IPS-20b (cell line): ENCODE data around the gene SLFN12L.
"Not testable (repeated sequence)": the region's sequence is repeated elsewhere in the genome, so short reads cannot be mapped to it uniquely, and the experiment has no call there.

Experiments
- H3K27ac ChIP-seq: one replicate; pipeline ENCODE4 v1.5.1; 2013; ENCODE audit warnings: low read length
- H3K27me3 ChIP-seq: 2 replicates; pipeline ENCODE4 v1.6.1; 2013; ENCODE audit warnings: mild to moderate bottlenecking, low read length, inconsistent platforms; ENCODE audit not compliant: insufficient read depth
- H3K36me3 ChIP-seq: 2 replicates; pipeline ENCODE4 v1.6.1; 2013; ENCODE audit warnings: low read depth, mild to moderate bottlenecking, inconsistent platforms, low read length, moderate library complexity; ENCODE audit not compliant: insufficient read depth
- H3K4me1 ChIP-seq: 2 replicates; pipeline ENCODE4 v1.6.1; 2013; ENCODE audit warnings: mild to moderate bottlenecking, control low read depth, inconsistent platforms, low read length, moderate library complexity; ENCODE audit not compliant: insufficient read depth
- H3K4me3 ChIP-seq: 2 replicates; pipeline ENCODE4 v1.5.1; 2013; ENCODE audit warnings: mild to moderate bottlenecking, low read length, inconsistent platforms
- H3K9ac ChIP-seq: 2 replicates; pipeline ENCODE4 v1.6.1; 2013; ENCODE audit warnings: low read depth, mild to moderate bottlenecking, inconsistent platforms, low read length, moderate library complexity
- H3K9me3 ChIP-seq: 2 replicates; pipeline ENCODE4 v1.6.1; 2013; ENCODE audit warnings: mild to moderate bottlenecking, low read depth, low read length, inconsistent platforms; ENCODE audit not compliant: insufficient read depth

SLFN12L gene

GRCh38 chr17:35541434-35541833 lies 4.0 kb upstream of the SLFN12L start:
- H3K36me3 ChIP-seq, result no peaks in the 10 kb centered on the region
- no peaks in the 10 kb centered on the region for H3K9me3 ChIP-seq
- no peak overlapping the region for H3K4me3 ChIP-seq
- no peaks in the 10 kb centered on the region for H3K4me1 ChIP-seq
- H3K9ac ChIP-seq, result no peak overlapping the region
- no peaks in the 10 kb centered on the region for H3K27me3 ChIP-seq
- H3K27ac ChIP-seq, result no peak overlapping the region

- H3K4me3 ChIP-seq, result no peak overlapping the region
- H3K27ac ChIP-seq, result no peak overlapping the region
- H3K36me3 ChIP-seq, result no peaks in the 10 kb centered on the region
- H3K9ac ChIP-seq, result no peak overlapping the region
- no peaks in the 10 kb centered on the region for H3K9me3 ChIP-seq
- no peaks in the 10 kb centered on the region for H3K27me3 ChIP-seq
- no peaks in the 10 kb centered on the region for H3K4me1 ChIP-seq
Measured at GRCh38 chr17:35540589-35541404, 3.3 kb upstream of the SLFN12L start.

- no peak overlapping the region for H3K9ac ChIP-seq
- H3K27me3 ChIP-seq, result no peaks in the 10 kb centered on the region
- H3K27ac ChIP-seq, result no peak overlapping the region
- H3K4me3 ChIP-seq, result no peak overlapping the region
- H3K36me3 ChIP-seq, result no peaks in the 10 kb centered on the region
- H3K4me1 ChIP-seq, result no peaks in the 10 kb centered on the region
- H3K9me3 ChIP-seq, result no peaks in the 10 kb centered on the region
Measured at GRCh38 chr17:35539659-35540026, 2.2 kb upstream of the SLFN12L start.

- Histone ChIP-seq H3K27me3 (no peaks in the 10 kb centered on the region), H3K4me1 (no peaks in the 10 kb centered on the region), H3K4me3 (no peak overlapping the region), H3K9me3 (no peaks in the 10 kb centered on the region), H3K36me3 (no peaks in the 10 kb centered on the region), H3K27ac (no peak overlapping the region), H3K9ac (no peak overlapping the region)
Measured at GRCh38 chr17:35536664-35537171, 760 bp downstream of the SLFN12L start.

DNA sequence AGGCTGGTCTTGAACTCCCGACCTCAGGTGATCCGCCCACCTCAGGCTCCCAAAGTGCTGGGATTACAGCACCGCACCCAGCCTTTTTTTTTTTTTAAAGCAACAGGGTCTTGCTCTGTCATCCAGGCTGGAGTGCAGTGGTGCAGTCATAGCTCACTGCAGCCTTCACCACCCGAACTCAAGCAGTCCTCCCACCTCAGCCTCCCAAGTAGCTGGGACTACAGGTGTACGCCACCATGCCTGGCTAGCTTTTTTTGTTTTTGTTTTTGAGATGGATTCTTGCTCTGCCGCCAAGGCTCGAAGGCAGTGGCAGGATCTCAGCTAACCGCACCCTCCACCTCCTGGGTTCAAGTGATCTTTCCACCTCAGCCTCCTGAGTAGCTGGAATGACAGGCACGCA lies 2.1 kb downstream of the SLFN12L start:
- H3K9ac ChIP-seq, H3K36me3 ChIP-seq, H3K27ac ChIP-seq, H3K4me1 ChIP-seq, H3K27me3 ChIP-seq, H3K9me3 ChIP-seq, H3K4me3 ChIP-seq: not testable (repeated sequence)

DNA sequence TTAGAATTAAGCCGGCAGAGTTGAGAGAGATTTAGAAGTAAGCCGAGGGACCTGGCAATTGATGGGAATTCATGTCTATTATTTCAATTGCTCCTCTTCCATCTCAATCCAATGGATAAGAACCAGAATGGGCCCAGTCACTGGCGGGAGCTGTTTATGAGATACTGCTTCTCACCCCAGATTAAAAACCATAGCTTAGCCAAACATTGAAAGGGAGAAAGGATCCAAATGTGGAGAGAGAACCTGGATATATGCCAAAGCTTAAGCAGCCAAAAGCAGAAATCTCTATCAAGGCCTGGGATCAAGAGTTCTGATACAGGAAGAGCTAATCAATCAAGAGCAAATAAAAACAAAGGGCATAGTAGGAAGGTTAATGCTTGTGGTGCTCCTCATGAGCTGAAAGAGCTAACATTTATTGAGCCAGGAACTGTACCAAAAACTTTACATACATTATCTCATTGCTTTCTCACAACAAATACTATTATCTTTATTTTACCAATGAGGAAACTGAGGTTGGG lies 2.8 kb downstream of the SLFN12L start:
- no peaks in the 10 kb centered on the region for H3K4me1 ChIP-seq
- no peaks in the 10 kb centered on the region for H3K27me3 ChIP-seq
- H3K36me3 ChIP-seq, result no peaks in the 10 kb centered on the region
- H3K27ac ChIP-seq, result no peak overlapping the region
- no peaks in the 10 kb centered on the region for H3K9me3 ChIP-seq
- no peak overlapping the region for H3K4me3 ChIP-seq
- no peak overlapping the region for H3K9ac ChIP-seq

DNA sequence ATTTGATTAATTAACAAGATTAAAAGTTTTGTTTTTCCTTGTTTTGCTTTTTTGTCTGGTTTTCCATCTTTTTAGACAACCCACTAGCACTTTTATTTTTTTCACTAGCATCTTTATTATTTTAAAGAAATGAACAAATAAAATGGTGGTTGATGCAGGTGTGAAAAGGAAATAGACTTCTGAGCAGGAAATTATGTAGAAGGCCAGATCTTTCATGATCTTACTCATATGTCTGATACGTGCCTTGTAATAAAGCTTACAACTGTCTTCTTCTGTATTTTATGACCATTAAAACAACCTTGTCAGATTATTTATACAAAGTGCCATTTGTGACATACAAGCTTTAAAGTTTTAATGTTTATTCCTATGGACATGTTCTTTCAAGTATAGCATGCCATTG lies 6.3 kb downstream of the SLFN12L start:
- Histone ChIP-seq H3K27ac (no peak overlapping the region), H3K9me3 (no peaks in the 10 kb centered on the region), H3K4me3 (no peak overlapping the region), H3K36me3 (no peaks in the 10 kb centered on the region), H3K27me3 (no peaks in the 10 kb centered on the region), H3K4me1 (no peaks in the 10 kb centered on the region), H3K9ac (no peak overlapping the region)

- Histone ChIP-seq H3K36me3 (no peaks in the 10 kb centered on the region), H3K9me3 (no peaks in the 10 kb centered on the region), H3K4me1 (no peaks in the 10 kb centered on the region), H3K27me3 (no peaks in the 10 kb centered on the region), H3K4me3 (no peak overlapping the region), H3K27ac (no peak overlapping the region), H3K9ac (no peak overlapping the region)
Measured at GRCh38 chr17:35529866-35530265, 7.6 kb downstream of the SLFN12L start.

DNA sequence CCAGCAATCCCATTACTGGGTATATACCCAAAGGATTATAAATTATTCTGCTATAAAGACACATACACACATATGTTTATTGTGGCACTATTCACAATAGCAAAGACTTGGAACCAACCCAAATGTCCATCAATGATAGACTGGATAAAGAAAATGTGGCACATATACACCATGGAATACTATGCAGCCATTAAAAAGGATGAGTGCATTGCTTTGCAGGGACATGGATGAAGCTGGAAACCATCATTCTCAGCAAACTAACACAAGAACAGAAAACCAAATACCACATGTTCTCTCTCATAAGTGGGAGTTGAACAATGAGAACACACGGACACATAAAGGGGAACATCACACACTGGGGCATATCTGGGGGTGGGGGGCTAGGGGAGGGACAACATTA lies 8.2 kb downstream of the SLFN12L start:
- not testable (repeated sequence) for H3K27ac ChIP-seq, H3K9me3 ChIP-seq, H3K4me3 ChIP-seq, H3K27me3 ChIP-seq, H3K4me1 ChIP-seq, H3K9ac ChIP-seq, H3K36me3 ChIP-seq

DNA sequence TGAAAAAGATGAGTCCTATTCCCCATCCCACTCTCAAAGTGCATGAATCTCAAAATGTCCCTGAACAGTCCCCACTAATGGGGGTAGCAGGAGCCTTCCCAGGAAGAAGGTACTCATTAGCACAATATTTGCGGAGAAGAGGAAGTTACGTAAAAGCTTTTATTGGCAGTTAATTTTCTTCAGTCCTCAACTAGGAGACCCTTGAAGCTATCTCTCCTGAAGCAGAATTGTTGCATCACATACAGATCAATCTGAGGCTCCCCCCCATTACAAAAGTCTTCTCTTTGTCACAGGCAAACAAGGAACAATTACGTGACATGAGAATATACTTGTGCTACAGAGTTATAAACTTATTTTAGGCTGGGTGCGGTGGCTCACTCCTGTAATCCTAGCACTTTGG lies 14.2 kb downstream of the SLFN12L start:
- Histone ChIP-seq H3K27ac (no peak overlapping the region), H3K9me3 (no peaks in the 10 kb centered on the region), H3K36me3 (no peaks in the 10 kb centered on the region), H3K4me3 (no peak overlapping the region), H3K4me1 (no peaks in the 10 kb centered on the region), H3K9ac (no peak overlapping the region), H3K27me3 (no peaks in the 10 kb centered on the region)

GRCh38 chr17:35521654-35522256 lies 15.7 kb downstream of the SLFN12L start:
- H3K27ac ChIP-seq, H3K9me3 ChIP-seq, H3K4me3 ChIP-seq, H3K4me1 ChIP-seq, H3K9ac ChIP-seq, H3K36me3 ChIP-seq, H3K27me3 ChIP-seq: not testable (repeated sequence)

DNA sequence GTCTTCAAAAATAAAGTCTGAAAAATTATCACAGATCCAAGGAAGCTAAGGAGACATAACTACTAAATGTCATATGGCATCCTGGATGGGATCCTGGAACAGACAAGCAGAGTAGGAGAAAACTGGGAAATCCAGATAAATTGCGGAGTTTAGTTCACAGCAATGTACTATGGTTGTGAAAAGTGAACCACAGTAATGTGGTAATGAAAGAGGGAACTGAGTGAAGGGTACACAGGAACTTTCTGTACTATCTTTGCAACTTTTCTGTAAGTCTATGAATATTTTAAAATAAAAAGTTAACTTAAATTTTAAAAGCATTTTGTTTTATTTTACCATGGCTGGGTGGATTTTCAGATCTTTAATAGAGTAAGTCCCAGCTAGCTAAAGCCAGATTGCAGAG lies 16.3 kb downstream of the SLFN12L start:
- no peak overlapping the region for H3K4me3 ChIP-seq
- no peaks in the 10 kb centered on the region for H3K27me3 ChIP-seq
- no peak overlapping the region for H3K9ac ChIP-seq
- no peak overlapping the region for H3K27ac ChIP-seq
- no peaks in the 10 kb centered on the region for H3K4me1 ChIP-seq
- H3K36me3 ChIP-seq, result no peaks in the 10 kb centered on the region
- no peaks in the 10 kb centered on the region for H3K9me3 ChIP-seq
